ENCODE measurements around the gene CAPRIN1.

Gene CAPRIN1

DNA sequence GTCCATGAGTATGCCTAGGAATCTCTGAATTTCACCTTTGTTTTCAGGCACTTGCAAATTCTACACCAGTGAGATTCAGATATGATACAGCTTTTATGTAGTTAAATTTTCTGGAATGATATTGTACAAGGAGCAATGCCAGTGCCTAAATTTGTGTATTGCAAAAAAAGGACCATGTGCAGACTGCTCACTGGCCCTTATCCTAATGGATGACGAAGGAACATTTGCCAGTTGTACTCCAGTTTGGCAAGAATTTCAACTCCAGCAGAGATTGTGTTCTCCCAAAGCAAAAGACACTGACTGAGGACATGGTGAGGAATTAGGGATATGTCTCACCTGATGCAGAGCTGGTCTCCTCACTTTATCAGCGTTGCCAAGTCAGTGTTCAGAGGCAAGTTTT lies 62.5 kb downstream of the CAPRIN1 start:
- H3K9me3 ChIP-seq (ENCODE audit: control insufficient read depth, low read length), result no peaks in the 10 kb centered on the region
- peaks cover 94% of the 10 kb centered on the region for H3K36me3 ChIP-seq (ENCODE audit: control insufficient read depth, insufficient read depth, low read length)
- H3K27ac ChIP-seq (ENCODE audit: insufficient read depth, low read length, poor library complexity, severe bottlenecking), result no peak overlapping the region
- H3K4me3 ChIP-seq (ENCODE audit: insufficient read depth, low read depth, low read length, poor library complexity, severe bottlenecking), result no peak overlapping the region
- no peaks in the 10 kb centered on the region for H3K27me3 ChIP-seq (replicated peaks; ENCODE audit: control insufficient read depth, insufficient read depth, low read length, poor library complexity, severe bottlenecking)
- H3K4me1 ChIP-seq (ENCODE audit: control insufficient read depth, insufficient read depth, low read length, poor library complexity, severe bottlenecking), result no peaks in the 10 kb centered on the region
- DNase-seq, result no peak

DNA sequence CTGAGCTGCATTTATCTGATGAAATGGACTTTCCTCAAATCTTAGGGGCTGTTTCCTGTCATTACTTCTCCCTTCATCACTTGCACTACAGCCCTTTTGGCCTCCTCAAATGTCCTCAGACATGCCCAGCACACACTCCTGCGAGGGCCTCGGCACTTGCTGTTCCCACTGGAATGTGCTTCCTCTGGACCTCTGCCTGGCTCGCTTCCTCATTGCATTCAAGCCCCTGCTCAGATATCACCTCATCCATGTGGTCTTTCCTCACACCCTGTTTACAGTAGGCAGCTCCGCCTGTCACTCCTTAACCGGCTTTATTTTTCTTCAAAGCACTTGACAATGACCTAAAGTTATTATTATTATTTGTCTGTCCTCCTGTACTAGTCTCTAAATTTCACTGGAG lies 62.9 kb downstream of the CAPRIN1 start:
- no peak overlapping the region for H3K4me3 ChIP-seq (ENCODE audit: insufficient read depth, low read depth, low read length, poor library complexity, severe bottlenecking)

DNA sequence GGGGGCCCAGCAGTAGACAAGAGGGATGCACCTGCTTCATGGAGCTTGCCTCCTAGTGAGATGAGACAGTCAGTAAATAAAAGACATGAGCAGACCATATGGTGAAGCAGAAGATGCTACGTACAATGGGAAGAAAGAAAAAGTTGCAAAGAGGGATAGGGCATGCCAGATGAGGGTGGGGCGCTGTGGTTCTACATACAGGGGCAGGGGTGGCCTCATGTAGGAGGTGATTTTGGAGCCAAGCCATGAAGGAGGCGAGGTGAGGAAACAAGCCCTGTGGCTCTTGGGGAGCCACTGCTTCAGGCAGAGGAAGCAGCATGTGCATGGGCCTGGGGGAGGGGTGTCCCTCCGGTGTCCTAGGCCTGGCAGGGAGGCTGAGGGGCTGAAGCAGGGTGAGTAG lies 69.1 kb downstream of the CAPRIN1 start:
- no peak for DNase-seq
- Histone ChIP-seq H3K36me3 (ENCODE audit: control insufficient read depth, insufficient read depth, low read length) (peaks cover 92% of the 10 kb centered on the region), H3K4me1 (ENCODE audit: control insufficient read depth, insufficient read depth, low read length, poor library complexity, severe bottlenecking) (no peaks in the 10 kb centered on the region)

More for the DNA sequence above, 62.9 kb downstream of the CAPRIN1 start:
- Histone ChIP-seq H3K27me3 (replicated peaks; ENCODE audit: control insufficient read depth, insufficient read depth, low read length, poor library complexity, severe bottlenecking) (no peaks in the 10 kb centered on the region), H3K9me3 (ENCODE audit: control insufficient read depth, low read length) (no peaks in the 10 kb centered on the region), H3K36me3 (ENCODE audit: control insufficient read depth, insufficient read depth, low read length) (peaks cover 94% of the 10 kb centered on the region), H3K4me1 (ENCODE audit: control insufficient read depth, insufficient read depth, low read length, poor library complexity, severe bottlenecking) (no peaks in the 10 kb centered on the region), H3K27ac (ENCODE audit: insufficient read depth, low read length, poor library complexity, severe bottlenecking) (no peak overlapping the region)
- no peak for DNase-seq

DNA sequence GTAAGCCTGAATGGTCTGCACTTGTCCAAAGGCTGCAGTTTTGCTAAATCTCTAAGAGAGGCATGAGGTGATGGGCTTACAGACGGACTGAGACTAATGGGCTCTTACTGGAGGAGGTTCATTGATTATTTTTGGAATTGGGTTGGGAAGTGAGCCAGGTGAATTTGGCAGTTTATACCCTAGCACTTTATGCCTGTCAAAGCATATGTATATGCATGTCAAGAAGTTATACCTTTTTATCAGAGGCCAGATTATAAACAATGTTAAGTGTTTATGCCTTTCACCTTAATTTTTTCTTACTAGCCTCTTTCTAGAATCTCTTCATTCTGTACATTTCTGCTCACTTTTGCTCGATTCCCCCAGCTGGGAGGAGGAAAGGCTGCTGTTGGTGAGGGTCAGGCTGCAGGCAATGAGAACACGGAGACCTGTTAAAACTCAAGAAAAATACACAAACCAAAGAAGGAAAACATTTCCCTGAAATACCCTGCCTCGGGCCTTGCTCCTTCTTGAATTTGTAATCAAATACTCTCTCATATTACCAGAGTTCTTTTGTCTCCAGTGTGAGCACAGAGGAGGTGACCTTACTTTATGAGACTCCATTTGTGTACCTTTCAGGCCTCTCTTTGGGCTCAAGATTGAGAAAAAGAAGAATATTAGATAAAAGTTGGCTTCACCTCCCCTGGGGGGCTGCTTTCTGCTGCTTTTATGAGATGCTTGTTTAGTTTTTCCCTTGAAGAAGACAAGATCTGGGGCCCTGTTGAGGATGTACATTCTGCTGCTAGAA lies 73.5 kb downstream of the CAPRIN1 start:
- Histone ChIP-seq H3K4me3 (ENCODE audit: insufficient read depth, low read depth, low read length, poor library complexity, severe bottlenecking) (no peak overlapping the region), H3K9me3 (ENCODE audit: control insufficient read depth, low read length) (no peaks in the 10 kb centered on the region), H3K36me3 (ENCODE audit: control insufficient read depth, insufficient read depth, low read length) (peaks cover 81% of the 10 kb centered on the region)

More for the DNA sequence above, 69.1 kb downstream of the CAPRIN1 start:
- H3K27me3 ChIP-seq (replicated peaks; ENCODE audit: control insufficient read depth, insufficient read depth, low read length, poor library complexity, severe bottlenecking), result no peaks in the 10 kb centered on the region
- H3K9me3 ChIP-seq (ENCODE audit: control insufficient read depth, low read length), result no peaks in the 10 kb centered on the region
- H3K27ac ChIP-seq (ENCODE audit: insufficient read depth, low read length, poor library complexity, severe bottlenecking), result no peak overlapping the region
- no peak overlapping the region for H3K4me3 ChIP-seq (ENCODE audit: insufficient read depth, low read depth, low read length, poor library complexity, severe bottlenecking)

DNA sequence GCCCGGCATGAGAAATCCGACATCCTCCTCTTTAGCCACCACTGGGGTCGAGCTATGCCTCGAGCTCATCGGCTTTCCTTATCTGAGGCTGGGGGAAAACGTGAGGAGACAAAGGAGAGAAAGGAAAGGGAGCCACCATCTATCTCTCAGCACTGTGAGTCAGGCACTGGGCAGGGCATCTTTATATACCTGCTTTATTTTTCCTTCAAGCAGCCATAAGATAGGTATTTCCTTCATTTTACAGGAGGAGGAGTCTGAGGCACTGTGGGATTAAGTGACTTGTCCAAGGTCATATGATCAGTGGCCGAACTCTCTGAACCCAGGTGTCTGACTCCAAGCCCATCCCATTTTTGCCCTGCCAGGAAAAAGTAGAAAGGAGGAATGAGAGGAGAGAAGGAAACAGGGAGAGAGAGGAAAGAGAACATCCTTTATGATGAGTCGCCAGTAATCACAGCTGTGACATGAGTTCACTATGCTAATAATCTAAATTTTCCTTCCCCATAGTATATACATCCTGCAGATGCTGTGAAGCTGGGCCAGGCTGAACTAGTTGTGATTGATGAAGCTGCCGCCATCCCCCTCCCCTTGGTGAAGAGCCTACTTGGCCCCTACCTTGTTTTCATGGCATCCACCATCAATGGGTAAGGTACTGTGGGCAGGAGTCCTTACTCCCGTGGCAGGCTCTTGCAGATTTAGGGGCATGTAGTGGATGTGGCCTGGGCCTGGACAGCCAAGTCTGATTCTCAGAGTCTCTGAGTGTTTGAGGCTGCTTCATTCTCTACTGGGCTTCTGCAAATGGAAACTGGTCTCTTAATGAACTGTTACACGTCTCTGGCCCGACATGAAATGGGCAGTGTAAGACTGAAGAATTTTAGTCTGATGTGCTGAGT lies 75.7 kb downstream of the CAPRIN1 start:
- no peaks in the 10 kb centered on the region for H3K27me3 ChIP-seq (replicated peaks; ENCODE audit: control insufficient read depth, insufficient read depth, low read length, poor library complexity, severe bottlenecking)
- no peak overlapping the region for H3K4me3 ChIP-seq (ENCODE audit: insufficient read depth, low read depth, low read length, poor library complexity, severe bottlenecking)
- no peak overlapping the region for H3K27ac ChIP-seq (ENCODE audit: insufficient read depth, low read length, poor library complexity, severe bottlenecking)
- no peaks in the 10 kb centered on the region for H3K4me1 ChIP-seq (ENCODE audit: control insufficient read depth, insufficient read depth, low read length, poor library complexity, severe bottlenecking)
- H3K36me3 ChIP-seq (ENCODE audit: control insufficient read depth, insufficient read depth, low read length), result peaks cover 83% of the 10 kb centered on the region
- DNase-seq, result no peak
- no peaks in the 10 kb centered on the region for H3K9me3 ChIP-seq (ENCODE audit: control insufficient read depth, low read length)

More for the DNA sequence above, 73.5 kb downstream of the CAPRIN1 start:
- Histone ChIP-seq H3K27ac (ENCODE audit: insufficient read depth, low read length, poor library complexity, severe bottlenecking) (no peak overlapping the region), H3K27me3 (replicated peaks; ENCODE audit: control insufficient read depth, insufficient read depth, low read length, poor library complexity, severe bottlenecking) (no peaks in the 10 kb centered on the region), H3K4me1 (ENCODE audit: control insufficient read depth, insufficient read depth, low read length, poor library complexity, severe bottlenecking) (no peaks in the 10 kb centered on the region)
- DNase-seq, result no peak

DNA sequence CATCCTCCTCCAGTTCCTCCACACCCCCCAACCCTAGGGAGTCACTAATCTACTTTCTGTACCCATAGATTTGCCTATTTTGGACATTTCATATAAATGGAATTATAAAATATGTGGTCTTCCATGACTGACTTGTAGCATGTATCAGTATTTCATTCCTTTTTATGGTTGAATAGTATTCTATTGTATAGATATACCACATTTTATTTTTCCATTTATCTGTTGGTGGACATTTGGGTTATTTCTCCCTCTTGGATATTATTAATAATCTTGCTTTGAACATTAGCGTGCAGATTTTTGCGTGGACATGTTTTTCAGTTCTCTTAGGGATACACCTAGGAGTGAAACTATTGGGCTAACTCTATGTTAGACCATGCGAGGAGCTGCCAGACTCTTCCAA lies 77.3 kb downstream of the CAPRIN1 start:
- Histone ChIP-seq H3K27me3 (replicated peaks; ENCODE audit: control insufficient read depth, insufficient read depth, low read length, poor library complexity, severe bottlenecking) (no peaks in the 10 kb centered on the region), H3K4me3 (ENCODE audit: insufficient read depth, low read depth, low read length, poor library complexity, severe bottlenecking) (no peak overlapping the region), H3K36me3 (ENCODE audit: control insufficient read depth, insufficient read depth, low read length) (peaks cover 82% of the 10 kb centered on the region), H3K27ac (ENCODE audit: insufficient read depth, low read length, poor library complexity, severe bottlenecking) (no peak overlapping the region), H3K4me1 (ENCODE audit: control insufficient read depth, insufficient read depth, low read length, poor library complexity, severe bottlenecking) (no peaks in the 10 kb centered on the region), H3K9me3 (ENCODE audit: control insufficient read depth, low read length) (no peaks in the 10 kb centered on the region)
- no peak for DNase-seq

DNA sequence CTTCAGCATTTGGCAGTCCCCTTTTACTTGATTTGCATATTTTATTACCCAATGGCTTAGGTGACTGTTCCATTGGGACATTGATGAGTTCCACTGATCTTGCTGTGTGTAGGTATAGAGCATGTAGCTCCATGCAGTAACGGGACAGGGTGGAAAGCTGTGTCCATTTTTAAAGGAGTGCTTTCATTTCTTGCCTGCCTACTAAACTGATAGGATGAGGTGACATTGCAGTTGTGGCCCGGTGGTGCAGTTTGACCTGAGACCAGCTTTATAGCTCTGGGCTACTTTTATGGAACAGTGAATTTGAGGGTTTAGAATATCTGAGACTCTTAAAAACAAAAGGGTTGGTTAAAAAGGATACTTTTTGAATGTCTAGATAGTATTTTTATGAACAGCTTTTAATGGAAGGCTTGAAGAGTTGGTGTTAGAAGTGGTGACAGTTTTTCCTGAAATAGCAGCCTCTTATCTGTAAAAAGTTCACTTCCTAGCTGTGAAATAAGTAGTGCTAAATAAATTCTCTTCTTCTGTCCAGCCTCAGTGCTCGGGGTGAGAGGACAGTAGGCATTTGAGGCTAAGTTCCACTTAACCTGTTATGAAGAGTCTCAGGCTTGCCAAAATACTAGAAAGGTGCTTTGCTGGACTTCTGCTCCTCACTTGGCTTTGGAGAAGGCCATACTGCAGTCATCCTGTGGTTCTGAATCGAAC lies 80.9 kb downstream of the CAPRIN1 start:
- peaks cover 75% of the 10 kb centered on the region for H3K36me3 ChIP-seq (ENCODE audit: control insufficient read depth, insufficient read depth, low read length)
- no peak overlapping the region for H3K27ac ChIP-seq (ENCODE audit: insufficient read depth, low read length, poor library complexity, severe bottlenecking)
- H3K27me3 ChIP-seq (replicated peaks; ENCODE audit: control insufficient read depth, insufficient read depth, low read length, poor library complexity, severe bottlenecking), result no peaks in the 10 kb centered on the region
- H3K4me3 ChIP-seq (ENCODE audit: insufficient read depth, low read depth, low read length, poor library complexity, severe bottlenecking), result no peak overlapping the region
- no peaks in the 10 kb centered on the region for H3K9me3 ChIP-seq (ENCODE audit: control insufficient read depth, low read length)
- no peak for DNase-seq
- H3K4me1 ChIP-seq (ENCODE audit: control insufficient read depth, insufficient read depth, low read length, poor library complexity, severe bottlenecking), result no peaks in the 10 kb centered on the region

DNA sequence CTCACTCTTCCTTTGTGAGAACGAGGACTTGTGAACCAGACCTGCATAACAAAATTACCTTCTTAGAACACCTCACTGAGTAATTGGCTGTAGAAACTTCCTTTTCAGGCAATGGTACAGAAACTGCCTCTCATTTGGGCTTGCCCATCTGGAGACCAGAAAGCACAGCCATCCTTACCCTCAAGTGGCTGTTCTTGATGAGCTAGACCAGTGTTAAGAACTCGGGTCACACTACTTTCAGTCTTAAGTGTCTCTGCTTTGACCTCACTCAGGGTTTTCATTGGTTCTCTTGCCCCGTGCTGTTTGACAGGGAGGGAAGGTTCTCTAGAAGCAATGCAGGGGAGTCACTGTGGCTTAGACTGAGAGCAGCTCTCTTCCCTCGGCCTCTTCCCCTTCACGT lies 83.2 kb downstream of the CAPRIN1 start:
- H3K36me3 ChIP-seq (ENCODE audit: control insufficient read depth, insufficient read depth, low read length), result peaks cover 85% of the 10 kb centered on the region
- H3K27ac ChIP-seq (ENCODE audit: insufficient read depth, low read length, poor library complexity, severe bottlenecking), result no peak overlapping the region
- no peaks in the 10 kb centered on the region for H3K9me3 ChIP-seq (ENCODE audit: control insufficient read depth, low read length)
- H3K27me3 ChIP-seq (replicated peaks; ENCODE audit: control insufficient read depth, insufficient read depth, low read length, poor library complexity, severe bottlenecking), result no peaks in the 10 kb centered on the region
- DNase-seq, result no peak
- no peak overlapping the region for H3K4me3 ChIP-seq (ENCODE audit: insufficient read depth, low read depth, low read length, poor library complexity, severe bottlenecking)
- no peaks in the 10 kb centered on the region for H3K4me1 ChIP-seq (ENCODE audit: control insufficient read depth, insufficient read depth, low read length, poor library complexity, severe bottlenecking)

DNA sequence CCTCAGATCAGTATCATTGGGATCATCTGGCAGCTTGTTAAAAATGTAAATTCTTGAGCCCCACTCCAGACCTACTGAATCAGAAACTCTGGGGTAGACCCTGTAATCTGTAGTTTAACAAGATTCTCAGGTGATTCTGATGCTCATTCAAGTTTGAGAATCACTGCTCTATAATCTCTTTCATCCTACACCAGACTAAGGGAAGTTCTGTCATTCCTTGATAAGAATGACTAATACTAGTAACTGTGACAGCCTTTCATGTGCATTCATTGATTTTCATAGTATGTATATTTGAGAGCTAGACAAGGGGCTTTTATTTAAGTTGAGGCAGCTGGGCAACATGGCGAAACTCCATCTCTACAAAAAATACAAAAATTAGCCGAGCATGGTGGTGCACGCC lies 83.9 kb downstream of the CAPRIN1 start:
- Histone ChIP-seq H3K27me3 (replicated peaks; ENCODE audit: control insufficient read depth, insufficient read depth, low read length, poor library complexity, severe bottlenecking) (no peaks in the 10 kb centered on the region), H3K36me3 (ENCODE audit: control insufficient read depth, insufficient read depth, low read length) (peaks cover 85% of the 10 kb centered on the region), H3K27ac (ENCODE audit: insufficient read depth, low read length, poor library complexity, severe bottlenecking) (no peak overlapping the region), H3K9me3 (ENCODE audit: control insufficient read depth, low read length) (no peaks in the 10 kb centered on the region), H3K4me1 (ENCODE audit: control insufficient read depth, insufficient read depth, low read length, poor library complexity, severe bottlenecking) (no peaks in the 10 kb centered on the region), H3K4me3 (ENCODE audit: insufficient read depth, low read depth, low read length, poor library complexity, severe bottlenecking) (no peak overlapping the region)
- no peak for DNase-seq
